ENCODE data around the gene FBXO2. TPM values are rescaled to one million over a fixed set of nuclear protein-coding genes. Genes with fewer than 3 reads are reported as not detected.

The FBXO2 gene, protein sequence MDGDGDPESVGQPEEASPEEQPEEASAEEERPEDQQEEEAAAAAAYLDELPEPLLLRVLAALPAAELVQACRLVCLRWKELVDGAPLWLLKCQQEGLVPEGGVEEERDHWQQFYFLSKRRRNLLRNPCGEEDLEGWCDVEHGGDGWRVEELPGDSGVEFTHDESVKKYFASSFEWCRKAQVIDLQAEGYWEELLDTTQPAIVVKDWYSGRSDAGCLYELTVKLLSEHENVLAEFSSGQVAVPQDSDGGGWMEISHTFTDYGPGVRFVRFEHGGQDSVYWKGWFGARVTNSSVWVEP
- total RNA-seq, result 1 to 10 TPM; 1.9 to 3.0 TPM
- long read RNA-seq, donor 1, partial matches to known transcripts, result 0 of 1 reads
- long read RNA-seq, donor 1, other reads (novel, unspliced or antisense), result 0 of 1 reads
- long read RNA-seq, donor 2, transcript FBXO2-201 (6 exons, 1,560 nt), result major isoform, 6 of 6 reads
- long read RNA-seq, donor 2, partial matches to known transcripts, result 0 of 6 reads
- long read RNA-seq, donor 2, other reads (novel, unspliced or antisense), result 0 of 6 reads

GRCh38 chr1:11654137-11654938, at the start of gene FBXO2, which contains the start of gene FBXO44:
FBXO2 (minus strand) TSS chr1:11654429; CDS start chr1:11654340, 89 bp downstream.
FBXO44 (plus strand) TSS chr1:11654877; CDS start chr1:11655836, 959 bp downstream.
- peak; percentile 81 for DNase-seq (ENCODE audit: low spot score)
- intact Hi-C loops (cut with DNase I), result loop anchor here in 1 of 2 donors (5.0 kb wide), 1 partner anchor 63 kb away; no protein-coding TSS in a partner anchor

DNA sequence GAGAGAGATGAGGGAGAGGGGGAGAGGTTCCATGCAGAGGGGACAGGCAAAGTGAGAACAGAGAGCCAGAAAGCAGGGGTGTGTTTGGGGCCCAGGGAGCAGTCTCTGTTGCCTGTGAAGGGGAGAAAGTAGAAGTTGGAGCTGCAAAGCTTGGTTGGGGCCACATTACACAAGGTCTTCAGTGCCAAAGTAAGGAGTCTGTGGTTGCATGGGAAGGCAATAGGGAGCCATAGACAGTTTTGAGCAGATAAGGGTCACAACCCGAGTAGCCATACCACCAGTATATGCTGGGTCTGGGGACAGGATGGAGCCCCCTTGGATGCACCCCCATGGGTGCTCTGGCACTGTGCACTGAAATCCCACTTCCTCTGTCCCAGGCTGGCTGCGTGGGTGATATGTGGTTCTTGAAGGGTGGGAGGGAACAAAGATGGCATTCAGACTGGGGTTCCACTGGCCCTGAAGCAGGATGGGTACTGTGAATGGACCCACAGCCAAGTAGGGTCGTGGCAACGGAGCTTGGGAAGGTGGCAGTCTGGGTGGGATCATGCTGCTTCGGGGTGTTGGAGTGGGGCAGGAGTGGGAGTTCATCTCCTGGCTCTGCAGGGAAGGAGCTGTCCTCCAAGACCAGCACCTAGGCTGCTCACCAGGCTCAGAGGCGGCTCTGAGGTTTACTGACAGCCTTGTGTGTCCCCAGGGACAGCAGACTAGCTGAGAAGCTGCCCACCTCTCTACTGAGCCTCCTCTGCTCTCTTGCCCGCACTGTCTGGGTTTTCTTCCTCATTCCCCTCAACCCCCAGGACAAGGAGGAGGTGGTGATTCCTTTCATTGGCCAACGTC, 49.3 kb upstream of the FBXO2 start:
- intact Hi-C loops (cut with DNase I), result no loop called here
- no peak for DNase-seq (ENCODE audit: low spot score)

GRCh38 chr1:11701981-11702803, 48.0 kb upstream of the FBXO2 start:
- DNase-seq (ENCODE audit: low spot score), result no peak
- intact Hi-C loops (cut with DNase I), result no loop called here

GRCh38 chr1:11701551-11701961, 47.3 kb upstream of the FBXO2 start:
- DNase-seq (ENCODE audit: low spot score), result no peak
- intact Hi-C loops (cut with DNase I), result no loop called here

DNA sequence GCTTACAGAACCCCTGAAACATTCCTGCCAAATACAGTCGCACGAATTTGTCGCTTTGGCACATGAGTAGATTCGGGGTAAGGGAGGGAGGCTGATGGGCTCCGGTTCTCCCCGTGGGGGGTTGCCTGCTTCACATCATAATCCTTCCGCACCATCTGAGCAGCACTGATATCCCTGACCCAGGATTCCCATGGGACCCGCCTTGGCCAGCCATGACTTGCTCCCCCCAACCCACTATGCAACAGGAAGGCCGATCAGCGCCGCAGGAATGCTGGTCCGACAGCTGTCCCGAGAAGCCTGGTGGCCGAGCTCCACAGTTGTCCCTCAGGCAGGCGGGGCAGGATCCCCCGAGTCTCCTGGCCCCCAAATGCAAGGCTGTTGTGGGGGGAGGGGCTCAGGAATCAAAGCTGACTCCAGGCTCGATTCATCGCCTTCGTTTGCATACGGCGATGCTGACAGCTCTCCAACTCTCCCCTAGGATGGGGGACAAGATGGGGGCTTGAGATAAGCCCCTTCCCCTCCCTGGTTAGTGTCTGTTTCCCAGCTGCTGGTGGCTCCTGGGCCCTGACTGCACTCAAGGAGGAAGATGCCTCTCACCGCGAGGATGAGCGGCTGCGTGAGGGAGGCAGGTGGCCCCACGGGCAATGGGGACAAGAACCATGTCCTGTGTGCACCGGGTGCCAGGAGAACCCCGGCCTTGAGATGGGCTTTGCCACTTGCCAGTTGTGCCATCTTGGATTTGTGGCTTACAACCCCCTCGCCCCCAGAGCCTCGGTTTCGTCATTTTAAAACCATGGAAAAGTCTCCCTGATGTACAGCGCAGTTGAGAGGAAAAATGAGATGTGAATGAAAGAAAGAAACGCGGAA, 46.6 kb upstream of the FBXO2 start:
- intact Hi-C loops (cut with DNase I), result no loop called here

DNA sequence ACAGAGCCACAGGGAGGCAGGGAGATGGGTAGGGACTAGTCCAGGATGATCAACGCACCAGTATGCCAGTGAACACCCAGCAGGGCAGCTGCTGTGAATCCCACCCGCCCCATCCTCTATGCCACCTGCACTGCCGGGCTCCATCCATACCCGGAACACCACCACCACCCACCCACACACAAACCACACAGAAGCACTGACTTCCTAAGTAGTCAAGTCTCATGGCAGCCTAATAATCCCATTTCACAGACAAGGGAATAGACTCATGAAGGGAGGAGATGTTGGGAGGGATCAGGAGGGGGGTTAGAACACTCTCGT, 43.6 kb upstream of the FBXO2 start:
- intact Hi-C loops (cut with DNase I), result no loop called here
- DNase-seq (ENCODE audit: low spot score), result no peak

More for the DNA sequence above, 46.6 kb upstream of the FBXO2 start:
- DNase-seq (ENCODE audit: low spot score), result no peak

DNA sequence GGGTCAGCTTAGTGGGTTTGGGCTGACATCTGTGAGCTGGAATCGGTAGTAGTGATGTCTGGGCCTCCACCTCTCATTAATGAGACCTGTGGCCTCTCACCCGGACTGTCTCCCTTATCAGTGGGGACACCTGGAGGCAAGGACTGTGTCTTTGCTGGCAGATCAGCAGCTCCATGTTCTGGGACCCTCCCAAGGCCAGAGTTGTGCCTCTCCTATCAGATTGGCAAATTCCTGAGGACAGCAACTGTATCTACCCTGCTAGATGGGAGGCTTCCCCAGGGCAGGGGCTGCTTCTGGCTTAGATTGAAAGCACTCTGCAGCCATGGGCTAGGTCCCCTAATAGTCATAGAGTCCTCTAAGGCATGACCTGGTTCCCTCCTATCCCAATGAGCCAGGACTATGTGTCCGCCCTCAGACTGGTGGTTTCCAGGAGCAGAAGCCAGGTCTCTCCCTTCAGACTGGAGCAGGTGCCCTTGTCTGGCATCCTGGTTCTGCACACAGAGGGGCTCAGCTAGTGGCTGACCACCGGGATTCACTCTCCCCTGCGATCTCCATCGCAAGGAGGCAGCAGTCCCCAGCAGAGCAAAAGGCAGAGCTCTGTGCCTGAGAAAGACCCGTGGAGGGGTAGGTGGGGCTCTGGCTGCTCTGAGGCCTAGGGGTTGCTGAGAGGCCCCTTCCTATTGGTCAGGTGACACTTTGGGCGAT, 43.1 kb upstream of the FBXO2 start:
- intact Hi-C loops (cut with DNase I), result no loop called here
- no peak for DNase-seq (ENCODE audit: low spot score)

- no peak for DNase-seq (ENCODE audit: low spot score)
- intact Hi-C loops (cut with DNase I), result no loop called here
These were observed 41.6 kb upstream of the FBXO2 start for GRCh38 chr1:11695861-11696260.

- no peak for DNase-seq (ENCODE audit: low spot score)
- intact Hi-C loops (cut with DNase I), result no loop called here
These were observed 39.7 kb upstream of the FBXO2 start for GRCh38 chr1:11693917-11694316.

GRCh38 chr1:11693024-11693590, 38.9 kb upstream of the FBXO2 start:
- intact Hi-C loops (cut with DNase I), result no loop called here
- DNase-seq (ENCODE audit: low spot score), result no peak

DNA sequence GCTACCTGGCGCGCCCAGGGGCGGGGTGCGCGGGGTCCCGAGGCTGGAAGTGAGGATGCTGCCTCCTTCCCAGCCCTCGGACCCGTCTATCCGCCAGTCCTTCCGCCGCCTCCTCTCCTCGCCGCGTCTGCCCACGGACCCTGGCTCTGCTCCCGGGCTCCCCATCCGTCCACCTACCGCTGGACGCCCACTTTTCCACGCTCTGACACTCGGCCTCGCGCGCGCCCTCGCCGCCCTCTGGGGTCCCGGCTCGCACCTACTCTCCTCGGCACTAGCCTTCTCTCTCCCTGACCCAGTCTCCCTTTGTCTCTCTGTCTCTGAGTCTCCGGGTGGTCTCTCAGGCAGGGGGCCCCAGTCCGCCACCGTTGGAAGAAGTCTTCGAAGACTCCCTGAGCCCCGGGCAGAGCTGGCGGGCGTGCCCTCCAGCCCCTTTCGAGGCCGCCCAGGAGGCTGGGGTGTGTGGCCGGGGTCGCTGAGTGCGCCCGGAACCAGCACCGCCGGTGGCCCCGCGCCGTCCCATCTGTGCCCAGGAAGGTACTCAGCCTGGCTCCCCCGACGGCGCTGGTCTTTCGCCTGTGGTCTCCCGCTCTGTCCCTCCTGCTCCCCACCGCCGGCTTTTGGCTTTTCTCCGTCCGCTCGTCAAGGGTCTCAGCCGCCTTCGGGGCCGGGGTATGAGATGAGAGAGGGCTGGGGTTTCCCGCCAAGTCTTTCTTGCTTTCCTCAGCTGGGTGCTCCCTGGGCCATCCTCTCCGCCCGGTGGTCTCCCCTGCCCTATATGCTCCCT, 37.9 kb upstream of the FBXO2 start:
- no peak for DNase-seq (ENCODE audit: low spot score)
- intact Hi-C loops (cut with DNase I), result no loop called here

GRCh38 chr1:11691302-11691914, 37.2 kb upstream of the FBXO2 start, which contains the start of gene DRAXIN:
DRAXIN (plus strand) TSS chr1:11691710; CDS start chr1:11706259, 14,549 bp downstream.
- DNase-seq (ENCODE audit: low spot score), result no peak
- intact Hi-C loops (cut with DNase I), result no loop called here

GRCh38 chr1:11690397-11691301, 36.4 kb upstream of the FBXO2 start:
- no peak for DNase-seq (ENCODE audit: low spot score)
- intact Hi-C loops (cut with DNase I), result no loop called here

- intact Hi-C loops (cut with DNase I), result no loop called here
- no peak for DNase-seq (ENCODE audit: low spot score)
These were observed 34.3 kb upstream of the FBXO2 start for GRCh38 chr1:11688506-11688905.

Data from posterior vena cava (tissue), 2 donors.